IPS DF 6.9 (cell line): Measurements from ENCODE around the gene AQP11.

ENCODE experiments used
- DNase-seq: peaks from one replicate; pipeline ENCODE4 v3.0.0-alpha.2; 2013; ENCODE audit warnings: low read depth, low spot score
- H3K27ac ChIP-seq: one replicate; pipeline ENCODE4 v1.5.1; 2013; ENCODE audit warnings: low read length, control low read depth
- H3K27me3 ChIP-seq: 2 replicates; pipeline ENCODE4 v1.6.1; 2013; ENCODE audit warnings: mild to moderate bottlenecking, low read length; ENCODE audit not compliant: control insufficient read depth, insufficient read depth
- H3K36me3 ChIP-seq: 2 replicates; pipeline ENCODE4 v1.6.1; 2013; ENCODE audit warnings: low read length; ENCODE audit not compliant: control insufficient read depth, insufficient read depth
- H3K4me1 ChIP-seq: 2 replicates; pipeline ENCODE4 v1.6.1; 2013; ENCODE audit warnings: low read length; ENCODE audit not compliant: control insufficient read depth, insufficient read depth
- H3K4me3 ChIP-seq: 2 replicates; pipeline ENCODE4 v1.5.1; 2013; ENCODE audit warnings: mild to moderate bottlenecking, low read length
- H3K9me3 ChIP-seq: 2 replicates; pipeline ENCODE4 v1.6.1; 2013; ENCODE audit warnings: low read length, inconsistent platforms; ENCODE audit not compliant: control insufficient read depth, insufficient read depth
- WGBS: extraction: QIAGEN DNeasy Blood & Tissue Kit; methylation state at CpG from one replicate; pipeline ENCODE4 v1.1.7; 2013; ENCODE audit warnings: mixed read lengths, missing lambda C conversion rate; ENCODE audit not compliant: insufficient read length, insufficient coverage; 5-methylcytosine and 5-hydroxymethylcytosine counted together

Gene AQP11

GRCh38 chr11:77658213-77659013, 68.7 kb downstream of the AQP11 start:
- Histone ChIP-seq H3K9me3 (no peaks in the 10 kb centered on the region), H3K4me3 (no peak overlapping the region), H3K27ac (no peak overlapping the region), H3K36me3 (no peaks in the 10 kb centered on the region), H3K4me1 (no peaks in the 10 kb centered on the region), H3K27me3 (no peaks in the 10 kb centered on the region)
- no peak for DNase-seq
- WGBS: no CpG with 5 or more reads among the region's 4 CpGs
